Activated CD4-positive, alpha-beta T cell treated with anti-CD3 and anti-CD28 coated beads for 36 hours (primary cell): ENCODE data around the gene FIZ1. TPM values are rescaled to one million over a fixed set of nuclear protein-coding genes. Genes with fewer than 3 reads are reported as not detected.

Experiments
- ATAC-seq: fragments of 200-7000 bp; cut with Tn5 transposase; one replicate; pipeline ENCODE4 v1.10.0; 2021; ENCODE audit warnings: mild to moderate bottlenecking, moderate library complexity
- CTCF ChIA-PET: fragments of 350-600 bp; sonication (Branson Sonifier 250); formaldehyde crosslinking; loops from one replicate; lab custom pipeline; 2021; ENCODE audit warnings: antibody characterized with exemption; lab: Charles Lee
- POLR2A ChIA-PET: fragments of 350-600 bp; sonication (Branson Sonifier 250); formaldehyde crosslinking; loops from one replicate; lab custom pipeline; 2021; ENCODE audit warnings: antibody characterized with exemption, inconsistent platforms; lab: Charles Lee
- DNase-seq: peaks from one replicate; pipeline ENCODE4 v3.0.0-alpha.2; 2020
- H3K27ac Mint-ChIP-seq: one replicate; pipeline ENCODE4 v1.8.0; 2021; ENCODE audit warnings: mixed read lengths
- H3K27me3 Mint-ChIP-seq: one replicate; pipeline ENCODE4 v1.8.0; 2021; ENCODE audit warnings: mixed read lengths
- H3K36me3 Mint-ChIP-seq: one replicate; pipeline ENCODE4 v1.8.0; 2021; ENCODE audit warnings: low read depth, mixed read lengths
- H3K4me1 Mint-ChIP-seq: one replicate; pipeline ENCODE4 v1.8.0; 2021; ENCODE audit warnings: mixed read lengths
- H3K4me3 Mint-ChIP-seq: one replicate; pipeline ENCODE4 v1.8.0; 2021; ENCODE audit warnings: mild to moderate bottlenecking, moderate library complexity, mixed read lengths
- H3K9me3 Mint-ChIP-seq: one replicate; pipeline ENCODE4 v1.8.0; 2021; ENCODE audit warnings: low read depth, mixed read lengths
- intact Hi-C, 2 experiments: fragments of 100-400 bp; cut with DNase I in 1 of 2; cut with micrococcal nuclease in 1 of 2; formaldehyde crosslinking; loops; one replicate each; pipeline versions ENCODE4 v1.14.2 to v1.15.1; 2022 to 2024; cut with DNase I, micrococcal nuclease
- total RNA-seq, 2 experiments: library from RNA; stranded (reverse); gene quantifications; one replicate each; pipeline ENCODE4 v1.2.3, GENCODE V29; 2021

FIZ1 gene
- total RNA-seq, 2 experiments from 2014 or later: 13.6 to 14.7 TPM

DNA sequence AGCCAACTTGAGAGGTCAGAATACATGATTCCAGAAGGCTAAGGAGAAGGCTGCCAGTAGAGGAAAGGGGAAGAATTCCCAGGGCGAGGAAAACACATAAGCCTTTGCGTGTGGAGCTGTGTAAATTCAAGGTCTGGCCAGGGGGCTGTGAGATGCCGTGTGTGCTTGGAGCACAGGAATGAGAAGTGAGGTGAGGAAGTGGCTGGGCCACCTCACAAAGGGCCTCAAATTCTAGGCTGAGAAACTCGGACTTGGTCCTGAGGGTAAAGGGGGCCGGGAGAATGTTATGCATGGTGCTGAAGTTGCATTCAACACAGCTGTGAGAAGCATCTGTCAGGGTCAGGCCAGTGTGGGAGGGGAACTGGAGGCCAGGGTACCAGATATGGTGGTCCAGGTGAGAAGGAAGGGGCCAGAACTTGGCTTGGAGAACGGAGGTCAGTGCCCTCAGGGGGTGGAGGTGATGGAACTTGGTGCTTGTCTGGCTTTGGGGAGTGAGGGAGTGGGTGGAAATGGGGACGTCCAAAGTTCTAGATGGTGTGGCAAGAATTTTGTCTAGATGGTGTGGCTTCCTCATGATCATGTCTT, 36.6 kb upstream of the FIZ1 start:
- no peaks in the 10 kb centered on the region for H3K27me3 Mint-ChIP-seq
- peak overlapping the region; percentile 95 for H3K4me3 Mint-ChIP-seq
- intact Hi-C loops: loop anchor here (1.0 to 2.0 kb wide), 3 partner anchors 7 to 55 kb away; partner anchors contain the start of genes FIZ1 (in 1 of the 2), ZNF579 (in 1 of the 2) and ZNF581 (in 1 of the 2)
- no peak for DNase-seq
- peak overlapping the region; percentile 100 for H3K27ac Mint-ChIP-seq
- ChIA-PET POLR2A (interaction anchor here (0.6 kb wide), 1 partner anchor 87 kb away, joined by 3 read pairs; no protein-coding TSS in a partner anchor), CTCF (interaction anchor here (0.6 to 3.4 kb wide), 9 partner anchors 9 to 150 kb away, joined by 3 to 24 read pairs (median 5); partner anchors contain the start of genes CCDC106, U2AF2 and ZNF784)
- no peaks in the 10 kb centered on the region for H3K9me3 Mint-ChIP-seq
- H3K36me3 Mint-ChIP-seq: peaks cover 34% of the 10 kb centered on the region
- ATAC-seq: no peak
- H3K4me1 Mint-ChIP-seq: peaks cover 63% of the 10 kb centered on the region

DNA sequence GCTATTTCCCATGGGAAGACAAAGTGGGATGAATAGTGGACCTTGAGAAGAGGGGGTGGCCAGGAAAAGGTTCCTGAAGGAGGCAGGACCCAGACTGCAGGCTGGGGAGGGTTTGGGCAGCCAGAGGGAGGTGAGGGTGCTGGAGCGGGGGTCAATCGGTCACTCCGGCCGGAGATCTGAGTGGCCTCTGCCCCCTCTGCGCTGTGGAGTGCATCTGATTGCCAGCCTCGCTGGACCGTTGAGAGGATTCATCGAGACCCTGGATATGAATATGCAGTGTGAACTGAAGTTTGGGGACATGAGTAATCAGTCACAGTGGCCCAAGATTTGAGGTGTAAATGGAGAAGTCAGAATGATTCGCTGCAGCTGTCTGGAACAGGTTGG, 36.0 kb upstream of the FIZ1 start:
- ATAC-seq (peak; percentile 19), DNase-seq (peak; percentile 46)
- Mint-ChIP-seq H3K27ac (peak overlapping the region; percentile 100), H3K36me3 (peaks cover 31% of the 10 kb centered on the region), H3K4me1 (peaks cover 60% of the 10 kb centered on the region), H3K4me3 (peak overlapping the region; percentile 95), H3K27me3 (no peaks in the 10 kb centered on the region), H3K9me3 (no peaks in the 10 kb centered on the region)
- POLR2A ChIA-PET: no interaction called here
- intact Hi-C loops: loop anchor here (1.0 to 2.0 kb wide), 3 partner anchors 8 to 55 kb away; partner anchors contain the start of genes FIZ1 (in 1 of the 2), ZNF579 (in 1 of the 2) and ZNF581 (in 1 of the 2)
- CTCF ChIA-PET: interaction anchor here (0.6 to 3.1 kb wide), 2 partner anchors 48 to 150 kb away, joined by 3 to 11 read pairs; no protein-coding TSS in a partner anchor

DNA sequence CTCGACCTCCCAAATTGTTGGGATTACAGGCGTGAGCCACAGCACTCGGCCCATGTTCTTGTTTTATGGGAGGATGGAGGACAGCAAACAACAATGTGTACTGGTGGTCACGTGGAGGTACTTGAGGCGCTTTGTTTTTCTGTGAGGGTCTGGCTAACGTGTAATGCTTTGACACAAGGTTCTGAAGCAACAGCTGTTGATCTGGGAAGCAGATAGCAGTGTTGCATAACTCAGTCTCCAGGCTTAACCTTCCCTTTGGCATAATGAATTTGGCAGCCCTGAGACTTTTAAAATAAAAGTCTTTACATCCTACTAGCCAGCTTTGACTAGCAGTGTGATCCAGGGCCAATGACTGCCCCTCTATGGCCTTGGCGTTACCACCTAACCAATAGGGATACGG, 34.5 kb upstream of the FIZ1 start:
- no peak for DNase-seq
- H3K36me3 Mint-ChIP-seq: peaks cover 24% of the 10 kb centered on the region
- ChIA-PET POLR2A (interaction anchor here (1.3 kb wide), 1 partner anchor 8 kb away, joined by 3 read pairs; no protein-coding TSS in a partner anchor), CTCF (interaction anchor here (1.0 to 4.0 kb wide), 14 partner anchors 9 to 176 kb away, joined by 3 to 33 read pairs (median 11); partner anchors contain the start of genes ISOC2, U2AF2, ZNF581 and ZNF628)
- H3K9me3 Mint-ChIP-seq: no peaks in the 10 kb centered on the region
- no peak for ATAC-seq
- H3K4me1 Mint-ChIP-seq: peaks cover 47% of the 10 kb centered on the region
- intact Hi-C loops: loop anchor here (1.0 to 5.0 kb wide), 5 partner anchors 9 to 433 kb away; partner anchors contain the start of genes FIZ1 (in 1 of the 2), ZNF579 (in 1 of the 2) and ZNF581 (in 1 of the 2)
- H3K27me3 Mint-ChIP-seq: no peaks in the 10 kb centered on the region
- H3K27ac Mint-ChIP-seq: no peak overlapping the region
- peak overlapping the region; percentile 95 for H3K4me3 Mint-ChIP-seq

DNA sequence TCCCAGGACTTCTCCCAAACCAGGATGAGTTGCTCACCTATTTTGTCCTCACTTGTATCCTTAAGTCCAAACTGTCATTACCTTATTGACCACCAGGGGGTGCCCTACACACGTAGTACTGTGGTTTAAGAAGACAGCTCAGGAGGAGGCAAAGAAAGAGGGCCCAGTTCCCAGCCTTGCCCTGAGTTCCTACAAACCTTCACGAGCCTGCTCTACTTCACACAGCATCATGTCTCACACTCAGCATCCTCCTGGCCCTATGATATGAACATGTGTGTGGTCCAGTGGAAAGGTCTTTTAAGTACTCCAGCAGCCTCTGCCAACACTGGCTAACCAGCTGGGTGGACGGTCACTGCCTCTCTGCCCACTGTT, 33.1 kb upstream of the FIZ1 start:
- peaks cover 37% of the 10 kb centered on the region for H3K4me1 Mint-ChIP-seq
- H3K4me3 Mint-ChIP-seq: peak overlapping the region; percentile 30
- peaks cover 15% of the 10 kb centered on the region for H3K36me3 Mint-ChIP-seq
- no peaks in the 10 kb centered on the region for H3K9me3 Mint-ChIP-seq
- peak; percentile 43 for ATAC-seq
- peak; percentile 93 for DNase-seq
- intact Hi-C loops: loop anchor here (1.0 to 5.0 kb wide), 3 partner anchors 21 to 435 kb away; no protein-coding TSS in a partner anchor
- ChIA-PET CTCF (interaction anchor here (0.6 to 4.0 kb wide), 32 partner anchors 8 to 642 kb away, joined by 3 to 33 read pairs (median 8); partner anchors contain the start of genes ISOC2, U2AF2, UBE2S and ZNF581), POLR2A (interaction anchor here (1.0 to 1.4 kb wide), 3 partner anchors 8 to 24 kb away, joined by 3 to 5 read pairs (median 4); partner anchors contain the start of gene ZNF784)
- H3K27ac Mint-ChIP-seq: peak overlapping the region; percentile 37
- H3K27me3 Mint-ChIP-seq: no peaks in the 10 kb centered on the region

DNA sequence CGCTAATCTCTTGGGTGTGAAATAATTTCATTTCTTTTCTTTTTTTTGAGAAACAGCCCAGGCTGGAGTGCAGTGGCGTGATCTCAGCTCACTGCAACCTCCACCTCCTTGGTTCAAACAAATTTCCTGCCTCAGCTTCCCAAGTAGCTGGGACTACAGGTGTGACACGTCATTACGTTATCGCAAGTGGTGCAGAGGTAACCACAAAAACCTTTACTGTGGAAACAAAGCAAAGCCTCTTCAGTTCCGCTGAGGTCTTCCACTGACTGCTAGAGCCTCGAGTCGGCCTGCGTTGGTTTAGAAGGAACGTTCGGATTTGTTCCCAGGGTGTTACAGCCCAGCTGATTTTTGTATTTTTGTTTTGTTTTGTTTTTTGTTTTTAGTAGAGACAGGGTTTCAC, 27.0 kb upstream of the FIZ1 start:
- intact Hi-C loops: loop anchor here in 1 of 2 experiments (1.0 kb wide), 1 partner anchor 110 kb away; no protein-coding TSS in a partner anchor

DNA sequence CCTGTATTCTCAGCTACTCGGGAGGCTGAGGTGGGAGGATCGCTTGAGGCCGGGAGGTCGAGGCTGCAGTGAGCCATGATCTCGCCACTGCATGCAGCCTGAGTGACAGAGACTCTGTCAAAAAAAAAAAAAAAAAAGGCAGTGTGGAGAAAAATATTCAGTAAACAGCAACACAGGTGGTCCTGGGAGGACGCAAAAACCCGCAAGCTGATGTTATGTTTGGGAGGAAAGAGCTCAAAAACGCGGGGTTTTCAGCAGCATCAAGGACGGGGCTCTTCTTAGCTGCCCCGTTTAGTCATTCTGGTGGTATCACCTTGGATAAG, 25.6 kb upstream of the FIZ1 start:
- peaks cover 49% of the 10 kb centered on the region for H3K4me1 Mint-ChIP-seq
- intact Hi-C loops: no loop called here

More for the DNA sequence above, 27.0 kb upstream of the FIZ1 start:
- DNase-seq: peak; percentile 70
- Mint-ChIP-seq H3K36me3 (peaks cover 1% of the 10 kb centered on the region), H3K9me3 (no peaks in the 10 kb centered on the region), H3K27me3 (no peaks in the 10 kb centered on the region), H3K27ac (no peak overlapping the region), H3K4me3 (peak overlapping the region; percentile 6), H3K4me1 (peaks cover 35% of the 10 kb centered on the region)
- ChIA-PET CTCF (interaction anchor here (0.5 to 2.9 kb wide), 13 partner anchors 10 to 484 kb away, joined by 3 to 20 read pairs (median 3); partner anchors contain the start of gene ZNF865), POLR2A (interaction anchor here (0.7 to 1.0 kb wide), 3 partner anchors 11 to 1737 kb away, joined by 3 read pairs; no protein-coding TSS in a partner anchor)
- ATAC-seq: peak; percentile 56

DNA sequence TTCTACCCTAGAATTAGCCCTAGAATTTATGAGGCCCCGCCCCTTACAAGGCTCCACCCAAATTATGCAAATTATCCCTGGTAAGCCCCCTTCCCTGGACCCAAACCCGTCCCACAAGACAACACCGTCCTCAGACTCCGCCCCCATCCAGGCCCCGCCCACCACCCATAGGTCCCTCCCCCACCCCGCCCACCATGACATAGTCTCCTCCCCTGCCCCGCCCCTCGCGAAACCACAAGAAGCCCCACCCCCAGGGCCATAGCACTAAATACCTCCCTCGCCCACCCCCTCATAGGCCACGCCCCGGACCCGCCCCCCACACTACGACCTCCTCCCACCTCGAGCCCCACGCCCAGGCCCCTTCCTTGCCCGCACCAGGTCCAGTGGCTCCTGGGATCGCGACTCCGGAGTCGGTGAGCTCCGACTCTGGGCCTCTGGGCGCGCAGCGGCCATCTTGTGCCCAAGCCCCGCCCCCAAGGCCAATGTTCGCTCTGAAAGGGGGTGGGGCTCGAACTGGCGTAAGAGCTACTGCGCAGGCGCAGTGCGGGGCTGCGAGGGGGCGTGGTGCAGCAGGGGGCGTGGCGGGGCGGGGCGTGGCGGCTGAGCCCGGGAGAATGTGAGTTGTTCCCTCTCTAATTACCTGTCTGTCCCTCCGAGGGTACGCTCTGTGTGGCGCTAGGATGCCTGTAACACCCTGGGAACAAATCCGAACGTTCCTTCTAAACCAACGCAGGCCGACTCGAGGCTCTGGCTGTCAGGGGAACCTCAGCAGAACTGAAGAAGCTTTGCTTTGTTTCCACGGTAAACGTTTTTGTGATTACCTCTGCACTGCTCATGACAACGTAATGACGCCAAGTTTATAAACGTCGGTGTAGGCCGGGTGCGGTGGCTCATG, 25.0 kb upstream of the FIZ1 start, which contains the start of gene ZNF784:
Gene ZNF784, minus strand, starts transcription at position 458 of the 895 bp plus-strand sequence. Its CDS starts 5 bp downstream, at position 453.
- DNase-seq (peak; percentile 97), ATAC-seq (peak; percentile 70)
- no peaks in the 10 kb centered on the region for H3K9me3 Mint-ChIP-seq
- intact Hi-C loops: loop anchor here (1.0 kb wide), 12 partner anchors 19 to 1161 kb away; partner anchors contain the start of genes FIZ1 (in 2 of the 2), DNAAF3 (in 1 of the 2), HSPBP1 (in 1 of the 2) and ISOC2 (in 1 of the 2)
- peaks cover 10% of the 10 kb centered on the region for H3K36me3 Mint-ChIP-seq
- ChIA-PET POLR2A (interaction anchor here (0.6 to 1.4 kb wide), 9 partner anchors 9 to 365 kb away, joined by 3 to 8 read pairs (median 4); partner anchors contain the start of genes FIZ1 and U2AF2), CTCF (interaction anchor here (0.5 to 2.9 kb wide), 12 partner anchors 9 to 631 kb away, joined by 3 to 20 read pairs (median 6); partner anchors contain the start of gene ZNF865)
- H3K27ac Mint-ChIP-seq: peak within 1 kb of the TSS; percentile 85
- H3K4me1 Mint-ChIP-seq: peaks cover 53% of the 10 kb centered on the region
- H3K4me3 Mint-ChIP-seq: peak within 1 kb of the TSS; percentile 79
- H3K27me3 Mint-ChIP-seq: no peaks in the 10 kb centered on the region

More for the DNA sequence above, 25.6 kb upstream of the FIZ1 start:
- no peak for ATAC-seq
- peak overlapping the region; percentile 85 for H3K27ac Mint-ChIP-seq
- H3K27me3 Mint-ChIP-seq: no peaks in the 10 kb centered on the region
- POLR2A ChIA-PET: interaction anchor here (0.6 to 1.4 kb wide), 10 partner anchors 8 to 366 kb away, joined by 3 to 8 read pairs (median 4); partner anchors contain the start of genes FIZ1 and U2AF2
- H3K36me3 Mint-ChIP-seq: peaks cover 7% of the 10 kb centered on the region
- CTCF ChIA-PET: interaction anchor here (0.7 to 2.9 kb wide), 11 partner anchors 9 to 371 kb away, joined by 3 to 20 read pairs (median 6); partner anchors contain the start of gene ZNF865
- H3K4me3 Mint-ChIP-seq: peak overlapping the region; percentile 79
- no peaks in the 10 kb centered on the region for H3K9me3 Mint-ChIP-seq
- DNase-seq: no peak

DNA sequence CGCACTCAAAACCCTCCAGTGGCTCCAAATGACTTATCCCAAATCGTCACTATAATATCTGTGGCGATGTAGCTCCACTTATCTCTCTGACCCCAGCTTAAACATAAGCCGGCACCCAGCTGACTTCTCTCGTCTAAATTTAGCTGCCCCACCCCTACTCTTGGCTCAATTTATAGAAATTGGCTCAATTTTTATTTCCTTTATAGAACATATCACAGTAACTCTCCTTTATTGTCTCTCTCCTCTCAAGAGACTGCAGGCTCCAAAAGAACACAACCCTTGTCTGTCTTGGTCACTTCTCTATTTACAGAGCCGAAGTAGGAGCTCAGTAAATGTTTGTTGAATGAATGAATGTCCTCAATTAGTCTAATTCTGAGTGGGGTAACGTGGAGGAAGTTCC, 24.2 kb upstream of the FIZ1 start:
- no peaks in the 10 kb centered on the region for H3K27me3 Mint-ChIP-seq
- H3K36me3 Mint-ChIP-seq: peaks cover 13% of the 10 kb centered on the region
- CTCF ChIA-PET: interaction anchor here (1.4 to 1.7 kb wide), 4 partner anchors 8 to 119 kb away, joined by 4 to 7 read pairs (median 6); no protein-coding TSS in a partner anchor
- H3K4me3 Mint-ChIP-seq: peak overlapping the region; percentile 79
- H3K9me3 Mint-ChIP-seq: no peaks in the 10 kb centered on the region
- intact Hi-C loops: no loop called here
- peaks cover 56% of the 10 kb centered on the region for H3K4me1 Mint-ChIP-seq
- no peak overlapping the region for H3K27ac Mint-ChIP-seq
- POLR2A ChIA-PET: interaction anchor here (1.2 kb wide), 1 partner anchor 16 kb away, joined by 4 read pairs; no protein-coding TSS in a partner anchor
- no peak for ATAC-seq
- DNase-seq: no peak

DNA sequence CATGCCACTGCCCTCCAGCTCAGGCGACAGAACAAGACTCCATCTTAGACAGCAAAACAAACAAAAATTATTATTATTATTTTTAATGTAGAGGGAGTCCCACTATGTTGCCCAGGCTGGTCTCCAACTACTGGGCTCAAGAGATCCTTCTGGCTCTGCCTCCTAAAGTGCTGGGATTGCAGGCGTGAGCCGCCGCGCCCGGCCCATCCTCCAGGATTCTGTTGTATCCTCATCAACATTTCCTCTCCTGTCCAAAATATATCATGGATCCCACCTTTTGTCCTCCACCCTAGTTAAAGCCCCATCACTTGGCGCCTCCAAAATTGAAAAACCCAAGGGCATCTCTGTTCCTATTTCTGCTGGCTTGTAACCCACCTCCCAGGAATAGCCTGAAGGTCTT, 23.8 kb upstream of the FIZ1 start:
- DNase-seq (no peak), ATAC-seq (no peak)
- intact Hi-C loops: no loop called here
- peaks cover 14% of the 10 kb centered on the region for H3K36me3 Mint-ChIP-seq
- H3K4me3 Mint-ChIP-seq: no peak overlapping the region
- no peaks in the 10 kb centered on the region for H3K9me3 Mint-ChIP-seq
- no peak overlapping the region for H3K27ac Mint-ChIP-seq
- POLR2A ChIA-PET: no interaction called here
- CTCF ChIA-PET: interaction anchor here (0.8 to 1.7 kb wide), 4 partner anchors 8 to 119 kb away, joined by 3 to 6 read pairs (median 4); no protein-coding TSS in a partner anchor
- peaks cover 56% of the 10 kb centered on the region for H3K4me1 Mint-ChIP-seq
- no peaks in the 10 kb centered on the region for H3K27me3 Mint-ChIP-seq
